Glutamatergic neuron (in vitro differentiated cells): ENCODE measurements around the gene C22orf15. TPM values are rescaled to one million over a fixed set of nuclear protein-coding genes. Genes with fewer than 3 reads are reported as not detected.
"Not testable (repeated sequence)": the region's sequence is repeated elsewhere in the genome, so short reads cannot be mapped to it uniquely, and the experiment has no call there.

Experiments used
- DNase-seq: peaks from one replicate; pipeline ENCODE4 v3.0.0; 2022
- H3K27ac Mint-ChIP-seq: one replicate; pipeline ENCODE4 v1.8.0; 2020; ENCODE audit warnings: mild to moderate bottlenecking, mixed read lengths, inconsistent platforms; ENCODE audit not compliant: unreplicated experiment
- H3K27me3 Mint-ChIP-seq: one replicate; pipeline ENCODE4 v1.8.0; 2020; ENCODE audit warnings: mild to moderate bottlenecking, moderate library complexity, mixed read lengths, inconsistent platforms; ENCODE audit not compliant: unreplicated experiment
- H3K36me3 Mint-ChIP-seq: one replicate; pipeline ENCODE4 v1.8.0; 2020; ENCODE audit warnings: mild to moderate bottlenecking, mixed read lengths, inconsistent platforms; ENCODE audit not compliant: unreplicated experiment
- H3K4me1 Mint-ChIP-seq: one replicate; pipeline ENCODE4 v1.8.0; 2020; ENCODE audit warnings: mild to moderate bottlenecking, low read depth, mixed read lengths, inconsistent platforms; ENCODE audit not compliant: unreplicated experiment
- H3K4me3 Mint-ChIP-seq: one replicate; pipeline ENCODE4 v1.8.0; 2020; ENCODE audit warnings: mild to moderate bottlenecking, mixed read lengths, inconsistent platforms; ENCODE audit not compliant: unreplicated experiment
- H3K9me3 Mint-ChIP-seq: one replicate; pipeline ENCODE4 v1.8.0; 2020; ENCODE audit warnings: mild to moderate bottlenecking, moderate library complexity, mixed read lengths, inconsistent platforms; ENCODE audit not compliant: unreplicated experiment
- total RNA-seq: library from RNA; stranded (reverse); fragmentation: NEBNext Ultra II Directional; extraction: Animal tissue kit (Norgen Biotek cat#: 25700); gene quantifications from one replicate; pipeline ENCODE4 v1.2.1, GENCODE V29; 2021; ENCODE audit not compliant: unreplicated experiment
- TF ChIP-seq, protein P1 (sequence below): fragments of 200-600 bp; sonication (generic); IDR thresholded peaks from one replicate; pipeline ENCODE4 v1.5.0; 2021; ENCODE audit not compliant: partially characterized antibody, unreplicated experiment

Gene C22orf15
- total RNA-seq, 1 donor from 2014 or later = not detected

- no peaks in the 10 kb centered on the region for H3K27me3 Mint-ChIP-seq
- TF ChIP-seq, protein P1, sequence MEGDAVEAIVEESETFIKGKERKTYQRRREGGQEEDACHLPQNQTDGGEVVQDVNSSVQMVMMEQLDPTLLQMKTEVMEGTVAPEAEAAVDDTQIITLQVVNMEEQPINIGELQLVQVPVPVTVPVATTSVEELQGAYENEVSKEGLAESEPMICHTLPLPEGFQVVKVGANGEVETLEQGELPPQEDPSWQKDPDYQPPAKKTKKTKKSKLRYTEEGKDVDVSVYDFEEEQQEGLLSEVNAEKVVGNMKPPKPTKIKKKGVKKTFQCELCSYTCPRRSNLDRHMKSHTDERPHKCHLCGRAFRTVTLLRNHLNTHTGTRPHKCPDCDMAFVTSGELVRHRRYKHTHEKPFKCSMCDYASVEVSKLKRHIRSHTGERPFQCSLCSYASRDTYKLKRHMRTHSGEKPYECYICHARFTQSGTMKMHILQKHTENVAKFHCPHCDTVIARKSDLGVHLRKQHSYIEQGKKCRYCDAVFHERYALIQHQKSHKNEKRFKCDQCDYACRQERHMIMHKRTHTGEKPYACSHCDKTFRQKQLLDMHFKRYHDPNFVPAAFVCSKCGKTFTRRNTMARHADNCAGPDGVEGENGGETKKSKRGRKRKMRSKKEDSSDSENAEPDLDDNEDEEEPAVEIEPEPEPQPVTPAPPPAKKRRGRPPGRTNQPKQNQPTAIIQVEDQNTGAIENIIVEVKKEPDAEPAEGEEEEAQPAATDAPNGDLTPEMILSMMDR = no peak
- H3K4me1 Mint-ChIP-seq = no peaks in the 10 kb centered on the region
- H3K27ac Mint-ChIP-seq = no peak overlapping the region
- H3K9me3 Mint-ChIP-seq = peaks cover 3% of the 10 kb centered on the region
- H3K4me3 Mint-ChIP-seq = no peak overlapping the region
- H3K36me3 Mint-ChIP-seq = no peaks in the 10 kb centered on the region
- DNase-seq = no peak
Measured at GRCh38 chr22:23722724-23723123, 40.1 kb upstream of the C22orf15 start.

DNA sequence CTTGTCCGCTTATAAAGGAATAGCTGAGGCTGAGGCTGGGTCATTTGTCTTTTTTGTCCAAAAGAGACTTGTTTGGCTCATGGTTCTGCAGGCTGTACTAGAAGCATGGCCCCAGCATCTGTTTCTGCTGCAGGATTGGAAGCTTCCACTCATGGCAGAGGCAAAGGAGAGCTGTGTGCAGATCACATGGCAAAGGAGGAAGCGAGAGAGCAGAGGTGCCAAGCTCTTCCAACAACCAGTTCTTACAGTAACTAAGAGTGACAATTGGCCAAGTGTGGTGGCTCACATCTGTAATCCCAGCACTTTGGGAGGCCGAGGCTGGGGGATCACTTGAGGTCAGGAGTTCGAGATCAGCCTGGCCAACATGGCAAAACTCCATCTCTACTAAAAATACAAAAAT, 34.7 kb upstream of the C22orf15 start:
- H3K4me1 Mint-ChIP-seq, H3K4me3 Mint-ChIP-seq, H3K36me3 Mint-ChIP-seq, H3K27me3 Mint-ChIP-seq, H3K9me3 Mint-ChIP-seq, DNase-seq, H3K27ac Mint-ChIP-seq: not testable (repeated sequence)

DNA sequence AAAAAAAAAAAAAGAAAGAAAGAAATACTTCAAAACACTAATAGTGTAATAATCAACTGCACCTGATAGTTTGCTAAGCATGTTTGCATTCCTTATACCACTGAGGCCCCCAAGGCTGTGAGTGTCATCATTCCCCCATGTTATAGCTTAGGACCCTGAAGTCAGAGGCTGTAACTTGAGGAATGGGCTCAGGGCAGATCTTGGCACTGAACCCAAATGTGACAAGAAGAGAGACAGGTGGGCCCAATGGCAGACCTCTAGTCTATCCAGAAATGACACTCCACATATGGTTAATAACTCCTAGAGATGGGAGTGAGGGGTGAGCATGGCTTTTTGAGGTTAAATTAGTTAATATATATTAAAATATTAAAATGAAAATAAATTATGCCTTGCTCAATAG, 25.1 kb upstream of the C22orf15 start:
- TF ChIP-seq, protein P1 = no peak
- H3K4me3 Mint-ChIP-seq = no peak overlapping the region
- no peaks in the 10 kb centered on the region for H3K36me3 Mint-ChIP-seq
- H3K9me3 Mint-ChIP-seq = peaks cover 5% of the 10 kb centered on the region
- DNase-seq = no peak
- no peaks in the 10 kb centered on the region for H3K4me1 Mint-ChIP-seq
- no peak overlapping the region for H3K27ac Mint-ChIP-seq
- H3K27me3 Mint-ChIP-seq = peaks cover 3% of the 10 kb centered on the region

- DNase-seq = no peak
- H3K27me3 Mint-ChIP-seq = peaks cover 3% of the 10 kb centered on the region
Measured at GRCh38 chr22:23742505-23743264, 20.1 kb upstream of the C22orf15 start.

GRCh38 chr22:23743303-23743705, 19.5 kb upstream of the C22orf15 start:
- H3K9me3 Mint-ChIP-seq = peaks cover 8% of the 10 kb centered on the region
- no peaks in the 10 kb centered on the region for H3K4me1 Mint-ChIP-seq
- H3K4me3 Mint-ChIP-seq = no peak overlapping the region
- peaks cover 3% of the 10 kb centered on the region for H3K27me3 Mint-ChIP-seq
- peaks cover 12% of the 10 kb centered on the region for H3K36me3 Mint-ChIP-seq
- no peak for DNase-seq
- TF ChIP-seq, protein P1 = no peak
- H3K27ac Mint-ChIP-seq = no peak overlapping the region

More at GRCh38 chr22:23742505-23743264, 20.1 kb upstream of the C22orf15 start:
- Mint-ChIP-seq H3K9me3 (peaks cover 8% of the 10 kb centered on the region), H3K27ac (no peak overlapping the region), H3K36me3 (peaks cover 12% of the 10 kb centered on the region), H3K4me1 (no peaks in the 10 kb centered on the region), H3K4me3 (no peak overlapping the region)
- TF ChIP-seq, protein P1 = no peak
